Erythroblast (primary cell): ENCODE measurements around the gene STMP1.

ENCODE experiments used
- GATA1 ChIP-seq: IDR thresholded peaks from 2 replicates; pipeline ENCODE4 v1.6.1; 2011; ENCODE audit warnings: low read depth, mild to moderate bottlenecking, control low read depth, low read length, moderate library complexity
- POLR2A ChIP-seq: IDR thresholded peaks from 2 replicates; pipeline ENCODE4 v1.6.1; 2011; ENCODE audit warnings: mild to moderate bottlenecking, low read length

GRCh38 chr7:135723411-135723810 lies 61.1 kb downstream of the STMP1 start:
- TF ChIP-seq POLR2A (no peak), GATA1 (no peak)
